PC-3 (cell line): Measurements from ENCODE around the gene B4GALT5. TPM values are rescaled to one million over a fixed set of nuclear protein-coding genes. Genes with fewer than 3 reads are reported as not detected.
"Not testable (repeated sequence)": the region's sequence is repeated elsewhere in the genome, so short reads cannot be mapped to it uniquely, and the experiment has no call there.

Source experiments
- ATAC-seq: fragments of 200-7000 bp; cut with Tn5 transposase; 2 replicates; pipeline ENCODE4 v1.9.1; 2020; ENCODE audit warnings: mild to moderate bottlenecking, moderate library complexity
- BruUV-seq: library from RNA; stranded (reverse); fragments of 400-500 nt; replicated peaks from 2 replicates; lab custom pipeline; 2021; lab: Mats Ljungman, UMichigan
- CTCF ChIA-PET: fragments of 300-600 bp; sonication (Branson Sonifier 250); formaldehyde crosslinking; loops from one replicate; lab custom pipeline; 2022; ENCODE audit warnings: antibody characterized with exemption; lab: Charles Lee
- POLR2A ChIA-PET: fragments of 300-600 bp; sonication (Branson Sonifier 250); formaldehyde crosslinking; loops from one replicate; lab custom pipeline; 2022; ENCODE audit warnings: antibody characterized with exemption; ENCODE audit not compliant: unreplicated experiment; lab: Charles Lee
- DNase-seq: peaks from one replicate; pipeline ENCODE4 v3.0.0-alpha.2; 2015
- H2AFZ ChIP-seq: fragments of 300-600 bp; sonication (generic); 2 replicates; pipeline ENCODE4 v1.6.0; 2016; ENCODE audit warnings: antibody characterized with exemption, low read length
- H3F3A ChIP-seq: fragments of 300-600 bp; sonication (generic); one replicate; pipeline ENCODE4 v1.6.0; 2017; ENCODE audit warnings: antibody characterized with exemption, low read length, control low read depth, mild to moderate bottlenecking; ENCODE audit not compliant: unreplicated experiment
- H3K27ac ChIP-seq: fragments of 300-600 bp; sonication (generic); 2 replicates; pipeline ENCODE4 v1.5.1; 2016; ENCODE audit warnings: mild to moderate bottlenecking, low read length
- H3K27me3 ChIP-seq: fragments of 300-600 bp; sonication (generic); 2 replicates; pipeline ENCODE4 v1.6.1; 2016; ENCODE audit warnings: low read length, mixed read lengths
- H3K36me3 ChIP-seq: fragments of 300-600 bp; sonication (generic); 2 replicates; pipeline ENCODE4 v1.6.1; 2016; ENCODE audit warnings: low read depth, mixed run types, low read length, mixed read lengths
- H3K4me1 ChIP-seq: fragments of 300-600 bp; sonication (generic); 2 replicates; pipeline ENCODE4 v1.5.1; 2016; ENCODE audit warnings: low read length; ENCODE audit not compliant: insufficient read depth
- H3K4me2 ChIP-seq: fragments of 300-600 bp; sonication (generic); 2 replicates; pipeline ENCODE4 v1.6.0; 2016; ENCODE audit warnings: low read length
- H3K4me3 ChIP-seq: fragments of 300-600 bp; sonication (generic); 2 replicates; pipeline ENCODE4 v1.5.1; 2016; ENCODE audit warnings: mild to moderate bottlenecking, low read length, mixed read lengths
- H3K79me2 ChIP-seq: fragments of 300-600 bp; sonication (generic); 2 replicates; pipeline ENCODE4 v1.6.1; 2017; ENCODE audit warnings: low read length, mixed read lengths
- H3K9ac ChIP-seq: fragments of 300-600 bp; sonication (generic); 2 replicates; pipeline ENCODE4 v1.6.0; 2016; ENCODE audit warnings: mild to moderate bottlenecking, low read length
- H3K9me2 ChIP-seq: fragments of 300-600 bp; sonication (generic); replicated peaks from 2 replicates; pipeline ENCODE4 v1.6.1; 2016; ENCODE audit warnings: mixed run types, low read length, mixed read lengths
- H3K9me3 ChIP-seq: fragments of 300-600 bp; sonication (generic); 2 replicates; pipeline ENCODE4 v1.6.1; 2016; ENCODE audit warnings: low read length, mixed read lengths
- H4K20me1 ChIP-seq: fragments of 300-600 bp; sonication (generic); 2 replicates; pipeline ENCODE4 v1.6.1; 2016; ENCODE audit warnings: low read length, mixed read lengths
- EZH2 ChIP-seq: fragments of 300-600 bp; sonication (generic); IDR thresholded peaks from one replicate; pipeline ENCODE4 v1.6.1; 2017; ENCODE audit warnings: antibody characterized with exemption, mild to moderate bottlenecking, low read length; ENCODE audit not compliant: unreplicated experiment
- EZH2phosphoT487 ChIP-seq: fragments of 300-600 bp; sonication (generic); IDR thresholded peaks from 2 replicates; pipeline ENCODE4 v1.6.1; 2018; ENCODE audit warnings: mild to moderate bottlenecking, antibody characterized with exemption, low read length, borderline replicate concordance
- intact Hi-C: fragments of 100-400 bp; cut with micrococcal nuclease; formaldehyde crosslinking; loops from 2 replicates; pipeline ENCODE4 v1.9.0; 2023
- total RNA-seq: library from RNA; depleted of rRNA; stranded (reverse); fragments of >200 nt; gene quantifications from 2 replicates; pipeline ENCODE4 v1.2.3, GENCODE V29; 2014
- TF ChIP-seq, protein P1 (sequence below): fragments of 300-600 bp; sonication (generic); conservative IDR thresholded peaks from 2 replicates; pipeline ENCODE4 v1.5.1; 2017; ENCODE audit warnings: antibody characterized with exemption, low read depth, mild to moderate bottlenecking, low read length

The B4GALT5 gene
- total RNA-seq, 1 experiment from 2014 or later = 18.1 TPM

DNA sequence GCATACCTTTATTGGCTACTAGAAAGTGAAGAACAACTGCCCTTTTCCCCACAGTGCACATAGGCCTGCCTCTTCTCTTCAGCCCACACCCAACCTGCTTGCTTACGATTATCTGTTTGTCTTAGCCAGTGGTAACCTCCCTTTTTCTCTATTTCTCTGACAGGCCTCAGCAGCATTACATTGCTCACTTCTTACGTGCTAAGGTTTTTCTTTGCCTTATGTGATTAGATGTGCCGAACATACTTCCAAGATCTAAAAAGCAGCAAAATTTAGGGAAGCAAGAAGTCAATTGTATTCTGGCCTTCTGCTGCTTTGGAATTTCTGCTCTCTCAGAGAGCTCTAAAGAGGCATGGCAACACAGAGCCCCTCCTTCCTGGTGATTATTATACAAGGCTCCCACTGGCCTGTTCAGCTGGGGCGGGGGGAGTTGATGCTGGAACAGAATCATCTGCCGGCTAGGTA is 7.0 kb downstream of the B4GALT5 start:
- H3K9me3 ChIP-seq = no peaks in the 10 kb centered on the region
- no peak overlapping the region for H3K27ac ChIP-seq
- H3K4me2 ChIP-seq = no peak overlapping the region
- no peak overlapping the region for H3K9ac ChIP-seq
- DNase-seq = no peak
- intact Hi-C loops = loop anchor here (10.0 kb wide), 1 partner anchor 52 kb away; no protein-coding TSS in a partner anchor
- no peak overlapping the region for H3K4me3 ChIP-seq
- ATAC-seq = peak; percentile 54
- CTCF ChIA-PET = interaction anchor here (0.6 kb wide), 1 partner anchor 1038 kb away, joined by 4 read pairs; no protein-coding TSS in a partner anchor
- peaks cover 100% of the 10 kb centered on the region for H3K79me2 ChIP-seq
- no TSS peak for BruUV-seq
- no peaks in the 10 kb centered on the region for H3F3A ChIP-seq
- H3K36me3 ChIP-seq = no peaks in the 10 kb centered on the region
- no peaks in the 10 kb centered on the region for H3K9me2 ChIP-seq
- peaks cover 16% of the 10 kb centered on the region for H3K4me1 ChIP-seq
- TF ChIP-seq EZH2 = no peak
- TF ChIP-seq, protein P1, sequence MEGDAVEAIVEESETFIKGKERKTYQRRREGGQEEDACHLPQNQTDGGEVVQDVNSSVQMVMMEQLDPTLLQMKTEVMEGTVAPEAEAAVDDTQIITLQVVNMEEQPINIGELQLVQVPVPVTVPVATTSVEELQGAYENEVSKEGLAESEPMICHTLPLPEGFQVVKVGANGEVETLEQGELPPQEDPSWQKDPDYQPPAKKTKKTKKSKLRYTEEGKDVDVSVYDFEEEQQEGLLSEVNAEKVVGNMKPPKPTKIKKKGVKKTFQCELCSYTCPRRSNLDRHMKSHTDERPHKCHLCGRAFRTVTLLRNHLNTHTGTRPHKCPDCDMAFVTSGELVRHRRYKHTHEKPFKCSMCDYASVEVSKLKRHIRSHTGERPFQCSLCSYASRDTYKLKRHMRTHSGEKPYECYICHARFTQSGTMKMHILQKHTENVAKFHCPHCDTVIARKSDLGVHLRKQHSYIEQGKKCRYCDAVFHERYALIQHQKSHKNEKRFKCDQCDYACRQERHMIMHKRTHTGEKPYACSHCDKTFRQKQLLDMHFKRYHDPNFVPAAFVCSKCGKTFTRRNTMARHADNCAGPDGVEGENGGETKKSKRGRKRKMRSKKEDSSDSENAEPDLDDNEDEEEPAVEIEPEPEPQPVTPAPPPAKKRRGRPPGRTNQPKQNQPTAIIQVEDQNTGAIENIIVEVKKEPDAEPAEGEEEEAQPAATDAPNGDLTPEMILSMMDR = no peak
- no peak for TF ChIP-seq EZH2phosphoT487
- no peaks in the 10 kb centered on the region for H3K27me3 ChIP-seq
- POLR2A ChIA-PET = no interaction called here
- H2AFZ ChIP-seq = no peak overlapping the region
- H4K20me1 ChIP-seq = peaks cover 22% of the 10 kb centered on the region

DNA sequence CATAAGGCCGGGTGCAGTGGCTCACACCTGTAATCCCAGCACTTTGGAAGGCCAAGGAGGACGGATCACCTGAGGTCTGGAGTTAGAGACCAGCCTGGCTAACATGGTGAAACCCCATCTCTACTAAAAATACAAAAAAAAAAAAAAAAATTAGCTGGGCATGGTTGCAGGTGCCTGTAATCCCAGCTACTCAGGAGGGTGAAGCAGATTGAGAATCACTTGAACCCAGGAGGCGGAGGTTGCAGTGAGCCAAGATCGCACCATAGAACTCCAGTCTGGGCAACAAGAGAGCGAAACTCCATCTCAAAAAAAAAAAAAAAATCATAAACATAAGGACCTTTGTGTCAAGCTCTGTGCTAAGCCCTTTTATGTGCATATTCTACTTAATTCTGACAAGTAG is 7.8 kb downstream of the B4GALT5 start:
- intact Hi-C loops = loop anchor here (10.0 kb wide), 1 partner anchor 51 kb away; no protein-coding TSS in a partner anchor
- ATAC-seq, H3K36me3 ChIP-seq, H3K4me3 ChIP-seq, BruUV-seq, H3K9ac ChIP-seq, POLR2A ChIA-PET, H3K27ac ChIP-seq, H3K9me3 ChIP-seq, DNase-seq, H3F3A ChIP-seq, H3K9me2 ChIP-seq, H3K27me3 ChIP-seq, H2AFZ ChIP-seq, H3K4me2 ChIP-seq: not testable (repeated sequence)
- Histone ChIP-seq H4K20me1 (peaks cover 14% of the 10 kb centered on the region; the same call in 1 of the 2 replicates), H3K79me2 (peaks cover 100% of the 10 kb centered on the region), H3K4me1 (peaks cover 17% of the 10 kb centered on the region)
- CTCF ChIA-PET = interaction anchor here (0.6 kb wide), 1 partner anchor 1038 kb away, joined by 4 read pairs; no protein-coding TSS in a partner anchor

DNA sequence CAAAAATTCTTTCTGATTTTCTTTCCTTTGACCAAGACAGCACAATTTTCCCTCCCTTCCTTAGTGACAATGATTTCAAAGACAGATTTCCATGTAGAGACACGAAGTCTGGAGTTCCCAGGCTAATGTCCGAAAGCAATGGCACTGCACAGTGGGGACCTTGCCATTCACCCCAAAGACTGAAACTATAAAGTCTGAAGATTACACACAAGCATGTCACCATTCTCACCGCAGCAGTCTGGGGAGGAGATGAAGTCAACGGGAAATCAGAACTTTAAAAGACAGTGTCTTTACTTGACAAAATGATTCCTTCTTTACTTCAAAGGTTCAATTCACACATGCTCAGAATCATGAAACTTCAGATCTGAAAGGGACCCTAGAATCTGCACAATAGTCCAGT is 8.3 kb downstream of the B4GALT5 start:
- Histone ChIP-seq H3K4me1 (peaks cover 22% of the 10 kb centered on the region), H3F3A (no peaks in the 10 kb centered on the region), H3K27me3 (no peaks in the 10 kb centered on the region), H3K4me2 (no peak overlapping the region), H2AFZ (no peak overlapping the region), H4K20me1 (peaks cover 10% of the 10 kb centered on the region; the same call in 1 of the 2 replicates), H3K4me3 (no peak overlapping the region), H3K79me2 (peaks cover 100% of the 10 kb centered on the region), H3K27ac (no peak overlapping the region), H3K9me3 (no peaks in the 10 kb centered on the region), H3K9me2 (no peaks in the 10 kb centered on the region), H3K9ac (no peak overlapping the region), H3K36me3 (no peaks in the 10 kb centered on the region)
- ChIA-PET POLR2A (no interaction called here), CTCF (no interaction called here)
- no peak for TF ChIP-seq EZH2
- TF ChIP-seq EZH2phosphoT487 = no peak
- TF ChIP-seq, protein P1 = no peak
- DNase-seq = no peak
- no TSS peak for BruUV-seq
- intact Hi-C loops = loop anchor here (10.0 kb wide), 1 partner anchor 51 kb away; no protein-coding TSS in a partner anchor
- ATAC-seq = no peak
